Coronary artery (tissue), 2 donors: ENCODE measurements around the gene EPHA1.

Source experiments
- DNase-seq: peaks from one replicate; pipeline ENCODE4 v3.0.0-alpha.2; 2017; ENCODE audit warnings: low spot score
- H3K27ac ChIP-seq, 2 donors: fragments of 200-600 bp; sonication (generic); one replicate each; pipeline ENCODE4 v1.5.1; 2016 to 2019
- H3K4me3 ChIP-seq: fragments of 200-600 bp; sonication (generic); 2 replicates; pipeline ENCODE4 v1.5.1; 2016; ENCODE audit warnings: mild to moderate bottlenecking, moderate library complexity
- CTCF ChIP-seq: fragments of 200-600 bp; sonication (generic); IDR thresholded peaks from one replicate; pipeline ENCODE4 v1.5.1; 2019; ENCODE audit warnings: antibody characterized with exemption

Gene EPHA1

DNA sequence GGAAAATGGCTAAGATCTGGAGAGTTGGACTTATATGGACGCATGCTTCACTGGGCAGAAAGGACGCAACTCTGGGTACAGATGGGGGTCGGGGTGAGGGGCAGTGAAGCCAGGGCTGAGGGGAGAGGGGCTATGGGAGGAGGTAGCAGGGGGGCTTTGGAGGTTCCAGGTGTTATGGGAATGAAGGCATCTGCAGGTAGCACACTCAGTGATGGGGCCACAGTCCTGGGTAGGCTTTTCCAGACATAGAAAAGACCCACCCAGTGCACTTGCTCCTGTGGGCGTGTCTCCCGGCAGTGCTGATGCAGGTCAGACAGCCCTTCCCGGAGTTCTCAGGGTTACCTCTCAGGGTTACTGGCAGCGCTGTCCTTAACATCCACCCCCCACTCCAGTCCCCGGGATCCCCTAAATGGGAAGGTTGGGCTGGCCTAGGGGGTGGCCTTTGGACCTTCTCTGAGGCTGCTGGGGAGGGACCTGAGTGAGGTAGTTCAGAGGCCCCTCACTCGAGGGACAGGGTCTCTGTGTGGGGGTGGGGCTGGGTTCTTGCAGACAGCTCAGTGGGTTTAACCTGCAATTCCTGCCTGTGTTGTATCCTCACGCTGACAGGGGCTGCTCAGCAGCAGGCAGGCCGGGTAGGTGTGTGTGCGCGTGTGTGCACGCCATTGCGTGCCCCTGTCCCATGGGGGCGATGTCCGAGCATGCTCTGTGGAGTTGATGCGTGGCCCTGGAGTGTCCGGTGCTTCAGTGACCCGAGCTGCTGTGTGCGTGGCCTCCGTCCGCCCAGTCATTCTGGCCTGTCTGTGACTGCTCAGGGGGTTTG is 21.3 kb downstream of the EPHA1 start:
- Histone ChIP-seq H3K4me3 (peak overlapping the region; percentile 79), H3K27ac (peak overlapping the region; percentile 66 to 95)
- TF ChIP-seq CTCF, result no peak
- no peak for DNase-seq

DNA sequence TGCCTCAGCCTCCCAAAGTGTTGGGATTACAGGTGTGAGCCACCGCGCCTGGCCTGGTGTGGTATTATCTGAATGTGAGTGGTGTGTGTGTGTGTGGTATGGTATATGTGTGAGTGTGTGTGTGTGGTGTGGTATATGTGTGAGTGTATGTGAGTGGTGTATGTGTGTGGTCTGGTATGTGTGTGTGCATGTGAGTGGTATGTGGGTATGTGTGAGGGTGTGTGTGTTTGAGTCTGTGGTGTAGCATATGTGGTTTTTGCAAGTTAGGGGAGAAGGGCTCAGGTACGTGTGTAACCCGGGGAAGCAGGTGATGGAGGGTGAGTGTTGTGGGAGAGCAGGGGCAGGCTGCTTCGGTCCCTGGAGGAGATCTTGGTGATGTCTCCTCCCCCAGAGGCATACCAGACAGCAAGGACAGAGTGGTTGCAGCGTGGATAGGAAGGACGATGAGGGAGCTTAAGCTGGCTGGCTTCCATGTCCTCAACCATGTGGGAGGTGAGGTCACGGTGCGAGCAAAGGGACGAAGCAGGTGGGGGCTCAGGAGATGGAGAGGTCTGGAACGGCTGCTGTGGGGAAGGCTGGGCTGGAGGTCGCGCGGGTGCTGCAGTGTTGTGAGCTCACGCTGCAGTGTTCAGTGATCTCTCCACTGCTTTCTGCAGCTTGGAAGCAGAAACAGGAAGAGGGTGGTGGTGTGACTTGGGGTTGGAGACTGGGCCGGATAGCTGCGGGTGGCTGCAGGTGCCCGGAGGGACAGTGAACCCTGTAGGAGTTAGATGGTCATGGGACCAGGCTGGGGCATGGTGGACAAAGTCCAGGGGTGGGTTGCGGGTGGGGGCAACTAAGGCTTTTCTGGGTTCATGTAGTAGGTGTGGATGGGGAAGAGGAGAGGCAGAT is 22.5 kb downstream of the EPHA1 start:
- TF ChIP-seq CTCF, result no peak
- Histone ChIP-seq H3K4me3 (peak overlapping the region; percentile 79), H3K27ac (peak overlapping the region; percentile 66 to 95)
- DNase-seq, result peak; percentile 76

GRCh38 chr7:143384661-143385631 is 23.7 kb downstream of the EPHA1 start:
- DNase-seq, result no peak
- H3K4me3 ChIP-seq, result peak overlapping the region; percentile 79
- TF ChIP-seq CTCF, result no peak
- H3K27ac ChIP-seq, result peak overlapping the region; percentile 95 to 99

DNA sequence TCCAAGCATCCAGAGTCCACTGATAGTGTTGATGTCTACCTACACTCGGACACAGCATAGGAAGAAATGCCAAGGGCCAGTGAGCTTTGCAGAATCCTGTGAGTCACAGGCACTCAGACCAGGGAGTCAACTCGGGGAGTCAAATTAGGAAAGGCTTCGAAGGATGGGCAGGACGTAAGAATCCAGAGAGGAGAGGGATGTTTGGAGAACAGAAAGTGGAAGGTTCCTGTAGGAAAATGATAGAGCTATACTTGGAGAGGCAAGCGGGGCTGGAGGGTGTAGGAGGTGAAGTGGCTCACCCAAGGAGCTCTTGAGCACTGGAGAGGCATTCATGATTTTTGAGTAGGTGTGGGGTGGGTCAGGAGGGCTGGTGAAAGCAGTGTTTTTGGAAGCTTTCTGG is 24.5 kb downstream of the EPHA1 start:
- no peak for TF ChIP-seq CTCF
- Histone ChIP-seq H3K4me3 (peak overlapping the region; percentile 79), H3K27ac (peak overlapping the region; percentile 95 to 99)
- peak; percentile 79 for DNase-seq

GRCh38 chr7:143383642-143383957 is 25.1 kb downstream of the EPHA1 start:
- TF ChIP-seq CTCF, result no peak
- H3K4me3 ChIP-seq, result peak overlapping the region; percentile 79
- DNase-seq, result no peak
- peak overlapping the region; percentile 95 to 99 for H3K27ac ChIP-seq

GRCh38 chr7:143382791-143383641 is 25.6 kb downstream of the EPHA1 start:
- no peak for TF ChIP-seq CTCF
- no peak for DNase-seq
- Histone ChIP-seq H3K27ac (peak overlapping the region; percentile 95 to 99), H3K4me3 (peak overlapping the region; percentile 79)
